Esophagus mucosa (tissue), 1 donor: Measurements from ENCODE around the gene C1orf146. TPM values are rescaled to one million over a fixed set of nuclear protein-coding genes. Genes with fewer than 3 reads are reported as not detected.
"Not testable (repeated sequence)": the region's sequence is repeated elsewhere in the genome, so short reads cannot be mapped to it uniquely, and the experiment has no call there.

ENCODE experiments used
- ATAC-seq: fragments of 200-7000 bp; cut with Tn5 transposase; one replicate; pipeline ENCODE4 v1.9.1; 2020
- total RNA-seq: library from RNA; stranded (reverse); gene quantifications from one replicate; pipeline ENCODE4 v1.2.4, GENCODE V29; 2023
- donor health status: DM: yes; HTN: yes; CAD: no.

Gene C1orf146, protein sequence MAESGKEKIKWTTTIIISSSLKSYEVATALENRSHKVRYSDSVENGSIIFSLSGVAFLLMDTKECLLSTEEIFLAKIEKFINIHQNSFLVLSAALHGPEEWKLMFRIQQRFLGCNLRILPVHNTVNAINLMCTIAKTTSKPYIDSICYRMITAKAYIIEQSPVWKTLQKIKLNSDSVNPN
- not detected for total RNA-seq

DNA sequence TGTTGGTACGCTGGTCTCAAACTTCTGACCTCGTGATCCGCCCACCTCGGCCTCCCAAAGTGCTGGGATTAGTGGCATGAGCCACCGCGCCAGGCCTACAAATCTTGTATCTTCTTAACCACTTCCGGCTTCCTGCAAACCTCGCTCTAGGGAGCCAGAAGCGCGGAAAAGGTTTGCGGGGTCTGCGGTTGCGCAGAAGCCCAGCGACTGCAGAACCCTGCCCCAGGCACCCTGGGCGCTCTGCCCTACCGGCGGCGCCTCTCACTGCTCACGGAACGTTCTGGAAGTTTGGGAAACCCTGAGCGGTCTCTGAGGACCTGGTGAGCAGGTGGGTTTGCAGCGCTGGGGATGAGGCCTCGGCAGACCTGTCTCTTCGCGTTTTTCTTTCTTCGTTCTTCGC, at the start of gene C1orf146:
TSS of gene C1orf146 (plus strand) at position 195 of the 400 bp plus-strand sequence. CDS start 13,506 bp downstream, outside the sequence.
- no peak for ATAC-seq

DNA sequence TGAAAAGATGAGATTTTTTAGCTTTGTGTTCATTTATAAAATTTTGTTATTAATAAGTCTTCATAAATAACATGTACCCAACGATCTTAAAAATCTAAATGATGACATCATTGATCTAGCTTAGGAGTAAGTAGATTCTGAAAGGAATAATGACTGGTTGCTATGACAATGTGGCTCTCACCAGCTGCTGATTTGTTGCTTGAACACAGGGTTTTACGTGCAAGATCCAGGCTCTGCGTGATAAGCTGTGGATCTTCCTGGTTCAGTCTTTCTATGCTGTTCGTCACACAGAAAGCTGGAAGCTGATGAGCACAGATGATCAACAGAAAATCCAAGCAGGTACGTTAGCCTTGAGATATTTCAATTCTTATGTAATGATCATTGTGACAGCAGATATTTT, 49.1 kb upstream of the C1orf146 start:
- no peak for ATAC-seq

DNA sequence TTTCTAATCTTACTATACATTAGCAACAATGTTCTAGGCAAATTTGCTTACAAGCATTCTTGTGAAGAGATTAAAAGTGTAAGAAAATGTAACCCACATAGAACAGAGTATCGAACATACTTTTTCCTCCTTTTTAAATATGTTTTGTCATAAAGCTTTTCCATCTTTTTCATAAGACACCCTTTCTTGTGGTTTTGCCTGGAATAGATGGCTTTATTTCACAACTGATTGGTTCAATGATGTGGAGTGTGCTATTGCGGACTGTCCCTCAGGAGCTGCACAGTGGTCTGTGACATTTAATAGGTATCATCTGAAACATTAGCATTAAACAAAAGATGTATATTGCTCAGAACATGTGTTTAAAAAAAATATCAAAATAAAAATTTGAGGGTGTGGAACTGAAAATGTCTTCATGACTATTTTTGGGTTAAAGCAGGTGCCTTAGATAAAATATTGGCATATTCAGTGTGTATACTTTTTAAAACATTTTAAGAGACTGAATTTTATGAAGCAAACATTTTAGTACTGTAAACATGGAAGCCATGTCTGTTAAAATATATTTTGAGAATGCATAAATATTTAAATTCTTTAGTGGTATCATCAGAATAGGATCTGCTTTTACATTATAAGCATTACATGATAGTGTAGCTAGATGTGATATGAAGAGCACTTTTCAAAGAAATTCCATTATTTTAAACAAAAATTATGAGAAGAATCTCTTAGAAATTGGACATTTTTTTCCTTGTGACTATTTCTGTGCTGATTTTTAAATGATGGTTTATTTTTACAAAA, 48.3 kb upstream of the C1orf146 start:
- ATAC-seq = no peak

DNA sequence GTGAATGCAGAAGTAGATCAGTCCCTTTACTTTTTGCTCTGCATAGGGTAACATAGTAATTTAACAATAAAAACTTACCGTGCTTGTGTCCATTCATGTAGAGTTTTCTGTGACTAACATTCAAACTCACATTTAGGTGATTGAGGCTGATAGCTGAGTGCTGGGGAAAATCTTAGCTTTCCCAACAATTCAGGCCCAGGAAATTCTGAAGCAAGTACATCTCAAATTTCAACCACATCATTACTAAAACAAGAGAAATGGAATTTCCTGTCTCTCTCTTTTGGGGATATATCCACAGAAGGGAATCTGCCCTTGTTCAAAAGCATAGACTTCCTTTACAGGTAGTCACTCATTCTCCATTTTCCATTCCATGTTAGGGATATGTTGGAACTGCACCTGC, 33.1 kb upstream of the C1orf146 start:
- no peak for ATAC-seq

DNA sequence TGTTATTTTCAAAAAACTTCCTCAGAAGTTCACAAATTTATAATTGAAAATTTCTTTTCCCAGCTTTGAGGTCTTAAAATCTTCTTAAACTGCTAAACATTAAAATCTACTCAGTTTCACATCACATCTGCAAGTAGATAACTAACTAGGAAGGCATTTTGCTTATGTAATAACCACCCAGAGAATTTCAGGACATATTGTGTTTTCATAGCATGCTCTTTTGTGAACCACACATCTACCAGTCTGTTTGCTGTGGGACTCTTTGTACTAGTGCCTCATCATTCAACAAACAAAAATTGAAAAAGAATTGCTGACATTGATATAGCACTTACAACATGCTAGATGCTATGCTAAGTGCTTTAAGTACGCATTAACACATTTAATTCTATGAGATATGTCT, 31.6 kb upstream of the C1orf146 start:
- ATAC-seq = no peak

DNA sequence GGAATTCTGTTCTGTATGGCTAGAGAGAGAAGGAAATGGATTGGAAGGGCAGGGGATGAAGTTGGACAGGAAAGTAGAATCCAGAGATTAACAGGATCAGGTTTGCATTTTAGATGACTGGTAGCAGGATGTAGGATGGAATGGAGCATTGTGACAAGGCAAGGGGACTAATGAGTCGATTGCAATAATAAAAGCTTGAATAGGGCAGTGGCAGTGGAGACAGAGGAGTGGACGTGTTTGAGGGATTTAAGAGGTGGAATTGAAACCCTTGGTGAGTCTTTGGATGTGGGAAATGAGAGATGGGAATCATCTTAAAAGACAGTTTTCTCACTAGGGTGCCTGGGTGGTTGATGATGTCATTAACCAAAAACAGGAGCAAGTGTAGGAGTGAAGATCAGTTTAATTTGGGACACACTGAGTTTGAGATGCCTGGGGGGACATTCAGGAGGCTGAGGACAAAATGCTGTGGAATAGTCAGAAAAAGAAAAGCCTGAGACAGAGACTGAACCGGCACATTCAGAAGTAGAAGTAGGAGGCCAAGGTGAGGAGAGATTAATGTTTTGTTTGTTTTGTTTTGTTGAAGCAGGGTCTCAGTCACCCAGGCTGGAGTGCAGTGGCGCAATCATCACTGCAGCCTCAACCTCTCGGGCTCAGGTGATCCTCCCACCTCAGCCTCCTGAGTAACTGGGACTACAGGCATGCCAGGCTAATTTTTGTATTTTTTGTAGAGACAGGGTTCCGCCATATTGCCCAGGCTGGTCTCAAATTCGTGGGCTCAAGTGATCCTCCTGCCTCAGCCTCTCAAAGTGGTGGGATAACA, 29.1 kb upstream of the C1orf146 start:
- ATAC-seq = no peak

DNA sequence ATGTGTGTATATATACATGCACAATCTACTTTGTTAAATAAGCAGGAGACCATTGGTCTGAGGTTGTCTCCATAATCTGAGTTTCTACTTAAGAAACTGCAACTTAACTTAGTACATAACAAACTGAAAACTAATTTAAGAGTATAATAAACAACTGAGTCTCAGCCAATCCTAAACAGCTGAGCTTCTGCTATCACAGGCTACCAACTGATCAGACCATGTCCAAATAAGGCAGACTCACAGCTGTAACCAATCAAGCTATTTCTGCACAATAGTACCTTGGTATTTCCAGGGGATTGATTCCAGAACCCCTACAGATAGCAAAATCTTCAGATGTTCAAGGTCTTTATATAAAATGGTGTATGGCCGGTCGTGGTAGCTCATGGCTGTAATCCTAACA, 26.0 kb upstream of the C1orf146 start:
- no peak for ATAC-seq

DNA sequence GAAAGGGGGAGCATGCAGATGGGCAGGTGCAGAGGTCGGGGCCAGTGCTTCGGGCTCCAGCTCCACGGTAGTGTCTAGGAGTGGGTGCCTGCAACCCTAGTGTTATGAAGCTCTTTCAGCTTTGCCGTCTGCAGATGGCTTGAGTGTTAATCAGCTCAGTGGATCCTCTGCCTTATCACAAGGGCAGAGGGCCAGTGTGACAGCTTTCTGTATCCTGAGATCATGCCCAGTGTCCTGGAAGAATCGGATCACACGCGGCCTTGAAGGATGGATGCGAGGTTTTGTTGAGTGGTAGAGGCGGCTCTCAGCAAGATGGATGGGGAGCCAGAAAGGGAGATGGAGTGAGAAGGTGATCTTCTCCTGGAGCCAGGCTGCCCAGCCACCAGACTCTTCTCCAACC, 25.5 kb upstream of the C1orf146 start:
- ATAC-seq = no peak

DNA sequence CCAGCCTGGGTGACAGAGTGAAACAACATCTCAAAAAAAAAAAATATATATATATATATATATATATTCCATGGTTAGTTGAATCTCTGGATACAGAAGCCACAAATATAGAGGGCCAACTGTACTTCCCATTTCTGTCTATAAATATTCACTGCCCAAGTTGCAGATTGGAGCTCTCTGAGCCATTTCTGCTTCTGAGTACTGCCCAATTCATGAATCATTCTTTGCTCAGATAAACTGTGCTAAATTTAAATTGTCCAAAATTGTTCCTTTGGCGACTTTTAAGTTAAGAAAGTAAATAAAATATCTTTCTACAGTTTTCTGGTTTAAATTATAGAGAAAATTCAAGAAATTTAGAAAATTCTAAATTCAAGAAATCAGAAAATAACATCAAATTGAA, 23.2 kb upstream of the C1orf146 start:
- ATAC-seq = no peak

DNA sequence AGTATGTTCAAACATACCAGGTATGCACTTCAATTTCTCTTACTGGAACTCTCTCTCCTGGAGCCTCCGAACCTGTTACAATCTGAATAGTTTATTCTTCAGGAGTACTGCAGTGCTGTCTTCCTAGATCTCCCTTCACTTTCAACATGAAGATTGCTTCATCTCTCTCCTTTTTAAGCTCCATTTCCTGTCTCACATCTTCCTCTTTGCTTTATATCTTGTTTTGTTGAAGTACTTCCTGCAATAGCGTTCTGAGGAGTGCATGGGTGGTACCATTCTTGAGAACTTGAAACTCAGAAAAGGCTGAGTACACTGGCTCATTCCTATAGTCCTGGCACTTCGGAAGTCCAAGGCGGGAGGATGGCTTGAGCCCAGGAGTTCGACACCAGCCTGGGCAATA, 15.7 kb upstream of the C1orf146 start:
- no peak for ATAC-seq

DNA sequence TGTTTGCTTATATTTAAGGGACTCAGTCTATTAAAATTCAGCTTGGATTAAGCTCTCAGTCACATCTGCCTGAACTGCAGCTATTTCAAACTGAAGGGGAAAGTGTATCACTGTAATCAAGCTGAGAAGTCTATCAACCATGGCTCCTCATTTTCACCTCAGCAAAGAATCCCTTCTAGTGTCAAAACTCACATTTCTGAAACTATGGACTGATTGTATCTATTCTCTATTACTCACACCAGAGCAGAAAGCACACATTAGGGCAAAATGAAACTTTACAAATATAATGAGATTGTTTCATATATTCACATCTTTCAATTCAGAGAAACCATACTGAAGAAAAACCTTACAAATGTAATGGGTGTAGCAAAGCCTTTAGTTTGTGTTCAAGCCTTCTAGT, 14.6 kb upstream of the C1orf146 start:
- no peak for ATAC-seq

DNA sequence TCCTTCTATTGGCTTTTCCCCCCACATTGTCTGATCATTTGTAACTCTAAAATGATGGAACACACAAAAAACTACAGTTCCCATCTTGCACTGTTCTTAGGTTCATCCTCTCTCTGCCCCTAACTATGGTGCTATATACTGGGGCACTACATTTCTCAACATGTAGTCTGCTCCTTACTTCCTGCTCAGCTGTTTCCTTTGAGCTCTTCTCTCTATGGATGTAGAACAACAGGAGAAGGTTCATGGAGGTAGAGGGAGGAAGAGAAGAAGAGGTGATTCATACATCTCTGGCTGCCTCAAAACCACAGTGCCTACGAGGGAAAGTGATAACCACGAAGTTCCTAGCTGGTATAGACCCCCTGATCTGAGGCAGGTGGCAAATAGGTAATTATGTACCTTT, 7.0 kb upstream of the C1orf146 start:
- ATAC-seq = no peak

DNA sequence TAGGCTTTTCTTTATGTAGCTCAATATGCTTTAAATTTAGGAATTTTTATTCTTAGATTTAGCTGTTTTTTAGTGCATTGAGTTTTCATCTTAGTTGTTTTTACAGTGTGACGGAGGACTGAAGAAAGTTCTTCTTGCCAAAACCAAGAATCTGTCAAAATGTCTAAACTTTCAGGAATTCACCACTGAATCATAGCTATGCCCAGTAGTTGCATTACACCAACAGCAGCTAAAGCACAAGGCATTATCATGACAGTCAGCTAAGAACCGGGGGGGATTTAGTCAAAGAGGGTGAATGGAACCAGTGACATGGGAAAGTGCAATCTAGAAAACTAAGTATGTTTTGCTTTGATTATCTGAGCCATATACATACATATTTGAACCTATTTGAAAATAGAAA, 6.5 kb upstream of the C1orf146 start:
- ATAC-seq = no peak

DNA sequence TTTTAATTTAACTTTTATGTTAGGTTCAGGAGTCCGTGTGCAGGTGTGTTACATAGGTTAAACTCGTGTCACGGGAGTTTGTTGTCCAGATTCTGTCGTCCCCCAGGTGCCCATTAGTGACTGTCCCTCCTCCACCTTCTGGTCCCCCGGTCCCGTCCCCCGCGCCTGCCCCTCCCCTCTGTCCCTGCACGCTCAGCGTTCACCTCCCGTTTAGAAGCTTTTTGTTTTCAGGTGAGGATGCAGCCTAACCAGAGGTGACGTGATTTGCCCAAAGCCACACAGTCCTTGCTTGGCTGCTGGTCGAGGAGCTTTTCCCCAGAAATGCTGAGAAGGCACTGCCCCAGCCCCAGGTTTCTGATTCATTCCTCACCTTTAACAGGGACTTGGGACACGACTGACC, 844 bp downstream of the C1orf146 start:
- no peak for ATAC-seq

DNA sequence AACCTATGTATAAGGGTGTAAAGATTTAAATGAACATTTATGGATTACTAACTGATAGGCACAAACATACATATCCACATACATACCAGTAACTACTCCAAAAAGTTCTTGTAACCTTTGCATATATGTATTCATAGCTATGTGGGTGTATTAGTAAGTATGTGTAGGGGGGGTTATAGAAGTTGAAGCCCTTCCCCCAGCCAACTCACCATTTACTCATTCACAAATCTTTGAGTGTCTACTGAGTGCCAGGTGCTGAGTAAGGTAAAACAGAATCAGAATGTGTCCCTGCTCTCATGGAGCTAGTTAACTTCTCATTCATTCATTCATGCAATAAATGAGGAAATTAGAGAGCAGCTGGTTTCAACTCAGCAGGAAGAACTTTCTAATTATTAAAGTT, 1.3 kb downstream of the C1orf146 start:
- no peak for ATAC-seq

DNA sequence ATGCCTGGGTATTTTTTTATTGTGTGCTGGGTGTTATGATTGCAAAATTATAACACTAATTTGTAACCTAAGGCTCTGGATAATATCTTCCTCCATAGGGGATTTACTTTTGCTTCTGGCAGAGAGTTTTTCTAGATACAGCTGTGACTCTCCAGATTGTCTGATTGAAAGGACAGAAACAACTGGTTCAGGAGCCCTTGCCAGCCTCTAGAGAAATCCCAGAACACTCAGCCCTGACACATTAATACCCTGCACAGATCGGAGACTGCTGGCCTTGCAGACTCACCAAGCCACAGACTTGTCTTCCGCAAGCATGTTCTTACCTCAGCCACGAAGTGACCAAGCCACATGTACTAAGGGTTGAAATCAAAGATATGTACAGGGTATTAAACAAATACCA, 10.7 kb downstream of the C1orf146 start:
- ATAC-seq = no peak

DNA sequence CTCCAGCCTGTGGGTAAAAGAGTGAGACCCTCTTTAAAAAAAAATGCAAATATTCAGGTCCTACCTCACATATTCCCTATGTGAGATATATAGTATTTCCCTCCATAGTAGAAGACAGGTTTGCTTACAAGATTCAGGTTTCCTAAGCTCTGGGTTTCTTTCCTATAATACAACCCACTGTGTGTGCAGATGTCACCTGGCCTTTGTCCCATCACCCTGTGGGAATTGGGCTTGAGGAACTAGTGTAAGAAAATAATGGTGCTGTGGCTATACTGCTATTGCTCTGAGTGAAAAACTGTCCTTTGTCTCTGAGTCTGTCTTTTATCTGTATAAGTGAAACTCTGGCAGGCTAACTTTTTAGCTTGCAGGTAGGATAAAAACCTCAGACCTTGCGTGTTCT, 13.0 kb downstream of the C1orf146 start:
- ATAC-seq = no peak

DNA sequence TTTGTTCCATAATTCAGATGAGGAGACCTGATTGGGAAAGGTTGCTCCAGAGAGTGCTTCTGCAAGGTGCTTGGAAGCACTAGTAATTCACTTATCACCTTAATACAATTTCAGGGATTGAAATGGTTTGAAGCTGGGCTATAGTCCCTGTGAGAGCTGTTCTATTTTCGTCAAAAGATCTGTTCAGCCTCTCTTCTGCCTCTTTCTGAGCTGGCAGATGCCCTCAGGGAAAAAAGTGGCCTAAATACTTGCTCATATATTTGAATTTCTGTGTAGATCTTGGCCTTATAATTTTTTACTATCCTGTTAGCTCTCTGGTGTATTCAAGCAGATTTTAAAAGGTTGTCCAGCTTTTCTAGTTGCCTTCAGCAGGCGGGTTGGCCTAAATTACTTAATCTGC, 22.3 kb downstream of the C1orf146 start:
- ATAC-seq = no peak

DNA sequence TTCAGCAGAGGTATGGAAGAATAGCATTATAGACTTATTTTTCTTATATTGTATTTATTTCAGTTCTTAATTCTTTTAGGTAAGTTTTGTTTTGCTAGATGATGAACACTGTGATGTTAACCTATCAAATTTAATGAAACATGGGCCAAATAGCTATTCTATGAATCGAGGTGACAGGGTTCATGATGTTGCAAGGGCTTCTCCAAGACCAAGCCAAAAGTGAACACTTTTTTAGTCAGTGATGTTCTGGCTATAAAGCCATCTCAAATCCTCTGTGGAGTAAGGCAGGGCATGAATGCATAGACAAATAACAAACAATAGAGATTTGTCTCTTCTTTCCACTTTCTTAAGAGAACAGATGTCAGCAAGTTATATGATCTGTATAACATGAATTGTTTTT, 26.7 kb downstream of the C1orf146 start:
- no peak for ATAC-seq

DNA sequence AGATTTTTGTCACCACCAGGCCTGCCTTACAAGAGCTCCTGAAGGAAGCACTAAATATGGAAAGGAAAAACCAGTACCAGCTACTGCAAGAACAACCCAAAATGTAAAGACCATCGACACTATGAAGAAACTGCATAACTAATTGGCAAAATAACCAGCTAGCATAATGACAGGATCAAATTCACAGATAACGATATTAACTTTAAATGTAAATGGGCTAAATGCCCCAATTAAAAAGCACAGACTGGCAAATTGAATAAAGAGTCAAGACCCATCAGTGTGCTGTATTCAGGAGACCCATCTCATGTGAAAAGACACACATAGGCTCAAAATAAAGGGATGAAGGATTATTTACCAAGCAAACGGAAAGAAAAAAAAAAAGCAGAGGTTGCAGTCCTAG, 37.0 kb downstream of the C1orf146 start:
- ATAC-seq = not testable (repeated sequence)

DNA sequence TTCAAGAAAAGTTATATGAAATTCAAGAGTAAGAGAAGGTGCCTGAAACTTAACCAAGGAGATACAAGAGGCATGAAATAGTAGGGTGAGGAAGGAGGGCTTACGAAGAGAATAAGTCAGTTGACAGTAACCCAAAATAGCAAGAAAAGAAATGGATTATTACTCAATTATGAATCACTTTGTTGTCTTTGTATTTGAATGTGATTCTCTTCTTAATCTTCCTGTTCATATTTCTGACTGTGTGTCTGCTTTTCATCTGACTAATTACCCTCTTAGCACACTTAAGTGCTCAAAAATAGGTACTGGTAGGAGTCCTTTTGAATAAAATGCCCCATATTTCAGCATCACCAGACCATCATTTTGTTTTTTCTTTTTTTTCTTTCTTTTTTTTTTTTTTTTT, 41.6 kb downstream of the C1orf146 start:
- ATAC-seq = peak; percentile 37

DNA sequence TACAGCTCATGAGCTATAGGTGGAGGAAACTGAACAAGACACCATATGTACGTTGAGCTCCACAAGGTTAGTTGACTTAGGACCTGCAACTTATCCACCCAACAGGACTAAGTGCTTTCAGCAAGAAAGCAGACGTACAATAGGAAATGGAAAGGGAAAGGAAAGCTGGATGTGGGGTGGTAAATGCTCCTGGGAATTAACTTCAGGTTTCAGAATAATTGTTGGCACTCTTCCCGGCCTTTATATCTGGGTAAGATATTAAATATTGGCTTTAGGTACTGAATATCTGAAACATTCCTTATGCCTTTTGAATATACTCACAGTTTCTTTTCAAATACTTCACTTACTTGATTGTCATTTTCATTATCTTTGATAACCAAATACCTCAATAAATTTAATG, 44.8 kb downstream of the C1orf146 start:
- ATAC-seq = no peak

DNA sequence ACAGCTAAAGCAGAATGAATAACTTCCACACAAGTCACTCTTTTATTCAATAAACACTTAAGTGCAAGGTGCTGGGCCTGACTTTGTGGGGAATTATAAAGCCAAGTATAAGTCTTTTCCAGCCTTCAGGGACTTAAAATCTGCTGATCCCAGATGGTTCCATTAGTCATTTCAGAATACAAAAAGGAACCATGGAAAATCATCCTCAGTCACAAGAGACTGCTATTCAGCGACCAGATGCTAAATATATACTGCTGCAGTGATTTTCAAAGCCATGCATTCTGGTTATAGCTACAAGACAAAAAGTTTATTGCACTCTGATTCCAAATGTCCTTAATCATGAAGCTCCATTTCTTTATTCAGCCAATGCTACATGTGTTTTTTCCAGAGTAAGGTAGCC, 55.3 kb downstream of the C1orf146 start:
- no peak for ATAC-seq

DNA sequence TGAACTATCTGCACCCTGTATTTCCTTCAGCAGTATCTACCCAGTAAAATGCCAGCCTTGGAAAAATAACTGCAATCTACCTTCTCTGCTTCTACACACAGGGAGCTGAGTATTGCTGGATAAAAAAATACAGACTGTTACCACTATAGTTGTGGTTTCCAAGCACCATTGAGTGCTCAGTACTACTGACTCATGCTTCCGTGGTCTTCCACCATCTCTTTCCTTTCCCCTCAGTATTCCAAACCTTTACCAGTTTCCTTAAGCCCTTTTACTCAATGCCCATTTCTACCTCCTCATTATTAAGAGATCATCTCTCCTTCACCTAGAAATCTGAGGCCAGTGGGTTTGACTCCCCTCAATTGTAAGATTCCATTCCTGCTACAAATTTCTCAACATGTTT, 57.2 kb downstream of the C1orf146 start:
- no peak for ATAC-seq
